CD14-positive monocyte (primary cell): ENCODE measurements around the gene BAG1. TPM values are rescaled to one million over a fixed set of nuclear protein-coding genes. Genes with fewer than 3 reads are reported as not detected.

ENCODE experiments used
- DNase-seq, 3 donors: peaks; one replicate each; pipeline ENCODE4 v3.0.0-alpha.2; 2011 to 2022
- H2AFZ ChIP-seq: 2 replicates; pipeline ENCODE4 v1.6.0; 2012; ENCODE audit warnings: mild to moderate bottlenecking, low read depth, low read length, inconsistent platforms; ENCODE audit not compliant: insufficient read depth, poor library complexity, severe bottlenecking
- H3K27ac ChIP-seq, 2 donors: 1 replicate in 1 of 2; 2 replicates in 1 of 2; pipeline ENCODE4 v1.5.1; 2012 to 2013; ENCODE audit warnings: low read length in 2 of 2, control low read depth in 1 of 2, inconsistent platforms in 1 of 2, low read depth in 1 of 2, mild to moderate bottlenecking in 1 of 2
- H3K27me3 ChIP-seq, 2 donors: one replicate each; pipeline versions ENCODE4 v1.6.0 to v1.6.1; 2011 to 2013; ENCODE audit warnings: low read length in 2 of 2; ENCODE audit not compliant: control insufficient read depth in 2 of 2, insufficient read depth in 2 of 2
- H3K36me3 ChIP-seq, 2 donors: replicated peaks in 1 of 2; 1 replicate in 1 of 2; 2 replicates in 1 of 2; pipeline versions ENCODE4 v1.5.1 to v1.6.1; 2012 to 2013; ENCODE audit warnings: low read length in 2 of 2, control low read depth in 1 of 2, inconsistent platforms in 1 of 2, mild to moderate bottlenecking in 1 of 2; ENCODE audit not compliant: insufficient read depth in 2 of 2, control insufficient read depth in 1 of 2
- H3K4me1 ChIP-seq, 2 donors: 1 replicate in 1 of 2; 2 replicates in 1 of 2; pipeline versions ENCODE4 v1.5.1 to v1.6.1; 2012 to 2013; ENCODE audit warnings: low read length in 2 of 2, control low read depth in 1 of 2, inconsistent platforms in 1 of 2, mild to moderate bottlenecking in 1 of 2, moderate library complexity in 1 of 2; ENCODE audit not compliant: insufficient read depth in 2 of 2, control insufficient read depth in 1 of 2
- H3K4me2 ChIP-seq: replicated peaks from 2 replicates; pipeline ENCODE3; 2012; ENCODE audit warnings: low read length, moderate library complexity, mild to moderate bottlenecking; ENCODE audit not compliant: poor library complexity, severe bottlenecking; ENCODE audit errors: extremely low read depth
- H3K4me3 ChIP-seq, 3 experiments: fragments of 200-600 bp in 1 of 3; sonication (generic) in 1 of 3; replicated peaks in 1 of 3; 1 replicate in 2 of 3; 2 replicates in 1 of 3; pipeline ENCODE4 v1.5.1; 2011 to 2013; ENCODE audit warnings: low read length in 3 of 3, mild to moderate bottlenecking in 3 of 3, control low read depth in 2 of 3, low read depth in 2 of 3, inconsistent platforms in 1 of 3, moderate library complexity in 1 of 3
- H3K79me2 ChIP-seq: 2 replicates; pipeline ENCODE4 v1.6.0; 2012; ENCODE audit warnings: mild to moderate bottlenecking, control low read depth, inconsistent platforms, low read length, moderate library complexity; ENCODE audit not compliant: insufficient read depth
- H3K9ac ChIP-seq: 2 replicates; pipeline ENCODE4 v1.6.0; 2017; ENCODE audit warnings: low read length, mild to moderate bottlenecking; ENCODE audit not compliant: insufficient read depth, poor library complexity, severe bottlenecking
- H3K9me3 ChIP-seq, 2 donors: replicated peaks in 1 of 2; 1 replicate in 1 of 2; 2 replicates in 1 of 2; pipeline versions ENCODE4 v1.5.1 to v1.6.1; 2012 to 2013; ENCODE audit warnings: low read length in 2 of 2, control low read depth in 1 of 2; ENCODE audit not compliant: control insufficient read depth in 1 of 2, insufficient read depth in 1 of 2
- H4K20me1 ChIP-seq: 2 replicates; pipeline ENCODE4 v1.6.0; 2012; ENCODE audit warnings: mild to moderate bottlenecking, low read length, control low read depth, moderate library complexity; ENCODE audit not compliant: insufficient read depth
- H3K27ac Mint-ChIP-seq, 7 donors: one replicate each; pipeline ENCODE4 v1.8.0; 2020; ENCODE audit warnings: mild to moderate bottlenecking in 7 of 7, mixed read lengths in 7 of 7, moderate library complexity in 6 of 7, inconsistent platforms in 2 of 7
- H3K27me3 Mint-ChIP-seq, 3 donors: one replicate each; pipeline ENCODE4 v1.8.0; 2021 to 2022; ENCODE audit warnings: low read depth in 3 of 3, mild to moderate bottlenecking in 3 of 3, mixed read lengths in 3 of 3, moderate library complexity in 3 of 3, inconsistent platforms in 1 of 3
- H3K36me3 Mint-ChIP-seq, 2 donors: one replicate each; pipeline ENCODE4 v1.8.0; 2020; ENCODE audit warnings: mixed read lengths in 2 of 2, inconsistent platforms in 1 of 2, mild to moderate bottlenecking in 1 of 2
- H3K4me1 Mint-ChIP-seq: one replicate; pipeline ENCODE4 v1.8.0; 2020; ENCODE audit warnings: mild to moderate bottlenecking, mixed read lengths
- H3K4me3 Mint-ChIP-seq, 2 donors: one replicate each; pipeline ENCODE4 v1.8.0; 2020; ENCODE audit warnings: mild to moderate bottlenecking in 2 of 2, mixed read lengths in 2 of 2, moderate library complexity in 1 of 2
- H3K9me3 Mint-ChIP-seq, 7 donors: one replicate each; pipeline ENCODE4 v1.8.0; 2020 to 2022; ENCODE audit warnings: mixed read lengths in 7 of 7, mild to moderate bottlenecking in 6 of 7, moderate library complexity in 6 of 7, inconsistent platforms in 2 of 7
- CTCF ChIP-seq: fragments of 200-600 bp; IDR thresholded peaks from one replicate; pipeline ENCODE4 v1.8.0; 2022; ENCODE audit warnings: antibody characterized with exemption, mild to moderate bottlenecking
- WGBS: methylation state at CpG from one replicate; pipeline ENCODE4 v1.1.5; 2013; ENCODE audit warnings: missing lambda C conversion rate; ENCODE audit not compliant: insufficient coverage; 5-methylcytosine and 5-hydroxymethylcytosine counted together
- intact Hi-C, 2 donors: fragments of 100-400 bp; cut with micrococcal nuclease; formaldehyde crosslinking; loops; one replicate each; pipeline versions ENCODE4 v1.15.0 to v1.15.1; 2023
- polyA plus RNA-seq, 3 donors: library from polyadenylated mRNA; depleted of rRNA in 1 of 3; unstranded in 2 of 3; stranded (reverse) in 1 of 3; fragments of 300-500 nt in 2 of 3; fragments of >200 nt in 1 of 3; fragmentation: Illumina TruSeq in 2 of 3; gene quantifications; 1 replicate in 2 of 3; 2 replicates in 1 of 3; pipeline ENCODE4 v1.2.3, GENCODE V29; 2012 to 2021

BAG1 gene
- polyA plus RNA-seq, 3 donors = 41.8 to 94.5 (median 93.6) TPM

DNA sequence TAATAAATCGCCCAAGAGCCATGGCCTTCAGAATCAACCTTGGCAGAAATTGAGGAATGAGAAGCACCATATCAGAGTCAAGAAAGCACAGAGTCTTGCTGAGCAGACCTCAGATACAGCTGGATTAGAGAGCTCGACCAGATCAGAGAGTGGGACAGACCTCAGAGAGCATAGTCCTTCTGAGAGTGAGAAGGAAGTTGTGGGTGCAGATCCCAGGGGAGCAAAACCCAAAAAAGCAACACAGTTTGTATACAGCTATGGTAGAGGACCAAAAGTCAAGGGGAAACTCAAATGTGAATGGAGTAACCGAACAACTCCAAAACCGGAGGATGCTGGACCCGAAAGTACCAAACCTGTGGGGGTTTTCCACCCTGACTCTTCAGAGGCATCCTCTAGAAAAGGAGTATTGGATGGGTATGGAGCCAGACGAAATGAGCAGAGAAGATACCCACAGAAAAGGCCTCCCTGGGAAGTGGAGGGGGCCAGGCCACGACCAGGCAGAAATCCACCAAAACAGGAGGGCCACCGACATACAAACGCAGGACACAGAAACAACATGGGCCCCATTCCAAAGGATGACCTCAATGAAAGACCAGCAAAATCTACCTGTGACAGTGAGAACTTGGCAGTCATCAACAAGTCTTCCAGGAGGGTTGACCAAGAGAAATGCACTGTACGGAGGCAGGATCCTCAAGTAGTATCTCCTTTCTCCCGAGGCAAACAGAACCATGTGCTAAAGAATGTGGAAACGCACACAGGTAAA lies 30.3 kb upstream of the BAG1 start:
- no peak overlapping the region for H3K9ac ChIP-seq
- no peak overlapping the region for H3K4me3 Mint-ChIP-seq
- no peak for DNase-seq
- H3K27me3 ChIP-seq = no peaks in the 10 kb centered on the region
- no peaks in the 10 kb centered on the region for H3K9me3 ChIP-seq
- no peak overlapping the region for H3K4me2 ChIP-seq
- intact Hi-C loops = loop anchor here in 1 of 2 donors (10.0 kb wide), 1 partner anchor 180 kb away; the partner anchor contains the start of gene NOL6
- H3K36me3 Mint-ChIP-seq = peaks cover 58 to 64% of the 10 kb centered on the region in 2 donors
- H4K20me1 ChIP-seq = peaks cover 5% of the 10 kb centered on the region
- no peaks in the 10 kb centered on the region for H3K27me3 Mint-ChIP-seq
- peaks cover 92% of the 10 kb centered on the region for H3K79me2 ChIP-seq
- 100% methylated on average over 4 of the region's 12 CpGs for WGBS
- H3K27ac Mint-ChIP-seq = peak overlapping the region in 6 of 7 donors; percentile 37 to 81 (median 72)
- H3K36me3 ChIP-seq = peaks cover 25 to 71% of the 10 kb centered on the region in 2 donors
- H3K4me3 ChIP-seq = no peak overlapping the region
- H3K27ac ChIP-seq = peak overlapping the region in 1 of 2 donors; percentile 100
- H3K4me1 ChIP-seq = peaks cover 31 to 39% of the 10 kb centered on the region in 2 donors
- no peak for TF ChIP-seq CTCF
- no peak overlapping the region for H2AFZ ChIP-seq
- no peaks in the 10 kb centered on the region for H3K9me3 Mint-ChIP-seq
- H3K4me1 Mint-ChIP-seq = peaks cover 61% of the 10 kb centered on the region

DNA sequence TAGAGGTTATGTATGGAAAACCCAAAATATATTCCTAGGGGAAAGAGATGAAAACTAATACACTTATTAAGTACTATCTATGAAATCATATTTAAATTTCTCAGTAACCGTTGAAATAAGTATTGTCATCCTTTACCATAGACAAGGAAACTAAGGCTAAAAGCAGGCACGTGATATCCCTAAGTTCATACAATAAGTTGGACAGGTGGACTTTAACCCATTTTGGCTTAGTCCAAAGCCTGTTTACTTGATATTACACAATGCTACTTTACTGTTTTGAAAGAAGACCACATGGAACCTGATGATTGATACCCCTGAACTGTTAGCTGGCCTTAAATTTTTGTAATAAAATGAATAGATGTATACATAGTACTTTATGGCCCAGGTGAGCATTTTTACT lies 29.3 kb upstream of the BAG1 start:
- Histone ChIP-seq H3K4me1 (peaks cover 39 to 48% of the 10 kb centered on the region in 2 donors), H3K9me3 (no peaks in the 10 kb centered on the region), H3K4me3 (no peak overlapping the region), H3K79me2 (peaks cover 81% of the 10 kb centered on the region), H3K27me3 (no peaks in the 10 kb centered on the region), H3K27ac (peak overlapping the region in 1 of 2 donors; percentile 100), H3K36me3 (peaks cover 20 to 62% of the 10 kb centered on the region in 2 donors), H4K20me1 (peaks cover 5% of the 10 kb centered on the region), H3K4me2 (no peak overlapping the region), H2AFZ (no peak overlapping the region), H3K9ac (no peak overlapping the region)
- H3K4me1 Mint-ChIP-seq = peaks cover 57% of the 10 kb centered on the region
- TF ChIP-seq CTCF = no peak
- no CpG with 5 or more reads among the region's 2 CpGs for WGBS
- intact Hi-C loops = loop anchor here in 1 of 2 donors (10.0 kb wide), 1 partner anchor 181 kb away; the partner anchor contains the start of gene NOL6
- no peaks in the 10 kb centered on the region for H3K9me3 Mint-ChIP-seq
- H3K27ac Mint-ChIP-seq = peak overlapping the region in 3 of 7 donors; percentile 3 to 72 (median 56)
- no peak for DNase-seq
- no peak overlapping the region for H3K4me3 Mint-ChIP-seq
- H3K36me3 Mint-ChIP-seq = peaks cover 49 to 54% of the 10 kb centered on the region in 2 donors
- H3K27me3 Mint-ChIP-seq = no peaks in the 10 kb centered on the region
